HG02973 (cell line): ENCODE measurements around the gene NADK2.

Source experiments
- ATAC-seq: cut with Tn5 transposase; IDR thresholded peaks from one replicate; pipeline ENCODE4 v1.9.1; 2021; ENCODE audit warnings: moderate library complexity; ENCODE audit not compliant: unreplicated experiment

NADK2 gene

DNA sequence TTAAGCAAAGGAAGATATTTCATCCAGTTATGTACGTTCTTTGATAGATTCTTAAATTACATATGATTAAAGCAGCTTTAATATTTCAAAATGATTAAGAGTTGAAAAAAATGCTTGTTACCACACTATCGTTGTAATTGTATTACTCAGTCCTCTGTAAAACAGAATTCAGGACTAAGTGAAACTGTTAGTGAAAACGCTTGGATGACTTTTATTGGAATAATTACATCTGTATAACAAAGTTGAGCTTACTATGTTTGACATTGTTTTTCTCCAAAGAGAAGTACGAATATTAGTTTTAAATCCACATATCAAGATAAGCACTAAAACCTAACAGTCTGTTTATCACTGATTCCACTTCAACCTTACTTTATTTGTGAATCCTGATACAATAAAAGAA lies 8.7 kb upstream of the NADK2 start:
- ATAC-seq: no peak

DNA sequence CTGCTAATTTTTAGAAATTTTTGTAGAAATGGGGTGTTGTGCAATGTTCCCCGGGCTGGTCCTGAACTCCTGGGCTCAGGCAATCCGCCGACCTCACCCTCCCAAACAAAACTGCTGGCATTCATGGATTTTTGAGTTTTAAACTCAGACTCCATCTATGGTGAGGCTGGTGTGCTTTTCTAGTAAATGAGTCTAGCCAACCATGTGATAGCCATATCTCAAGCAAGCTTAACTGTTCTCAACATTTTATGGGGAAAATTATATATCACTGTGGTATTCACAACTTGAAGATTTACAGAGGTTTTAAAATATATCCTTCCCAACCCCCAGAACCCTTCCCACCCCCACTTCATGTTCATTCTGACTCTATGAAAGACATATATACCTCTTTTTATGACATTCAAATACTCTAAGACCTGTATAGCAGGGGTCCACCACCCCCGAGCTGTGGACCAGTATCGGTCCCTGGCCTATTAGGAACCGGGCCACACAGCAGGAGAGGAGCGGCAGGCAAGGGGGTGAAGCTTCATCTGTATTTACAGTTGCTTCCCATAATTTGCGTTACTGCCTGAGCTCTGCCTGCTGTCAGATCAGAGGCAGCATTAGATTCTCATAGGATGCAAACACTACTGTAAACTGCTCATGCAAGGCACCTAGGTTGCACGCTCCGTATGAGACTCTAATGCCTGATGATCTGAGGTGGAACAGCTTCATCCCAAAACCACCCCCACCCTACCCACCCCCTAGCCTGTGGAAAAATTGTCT lies 4.5 kb upstream of the NADK2 start:
- ATAC-seq: no peak

DNA sequence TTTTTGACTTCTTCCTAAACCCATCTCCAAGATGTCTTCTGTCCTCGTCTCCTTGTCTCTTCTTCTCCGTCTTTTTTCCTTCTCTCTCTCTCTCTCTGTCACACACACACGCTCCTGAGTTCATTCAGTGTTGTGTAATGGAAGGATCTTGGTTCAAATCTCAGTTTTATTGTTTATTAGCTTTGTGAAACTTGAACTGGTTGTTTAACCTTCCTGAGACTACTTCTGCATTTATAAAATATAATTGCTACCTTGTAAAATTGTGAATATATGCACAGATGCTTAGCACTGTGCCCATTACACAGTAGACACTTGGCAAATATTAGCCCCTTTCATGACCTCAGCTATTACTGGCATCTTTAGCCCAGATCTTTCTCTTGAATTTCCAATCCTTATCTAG lies 2.4 kb upstream of the NADK2 start:
- no peak for ATAC-seq

DNA sequence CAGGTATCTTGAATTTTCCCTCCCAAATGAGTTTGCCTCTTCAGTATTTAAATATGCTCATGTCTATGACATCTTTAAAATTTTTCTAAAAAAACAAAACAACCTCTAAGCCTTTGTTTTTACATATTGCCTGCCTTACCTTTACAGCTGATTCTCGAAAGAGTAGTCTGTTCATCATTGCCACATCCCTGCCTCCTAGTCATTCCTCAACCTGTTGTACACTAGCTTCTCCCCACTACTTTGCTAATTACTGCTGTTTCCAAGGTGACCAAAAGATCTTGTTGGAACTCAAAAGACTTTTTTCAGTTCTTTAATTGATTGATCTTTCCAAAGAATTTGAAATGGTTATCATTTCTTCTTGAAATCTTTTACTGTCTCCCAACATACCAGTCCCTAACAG lies 1.9 kb upstream of the NADK2 start:
- ATAC-seq: no peak

DNA sequence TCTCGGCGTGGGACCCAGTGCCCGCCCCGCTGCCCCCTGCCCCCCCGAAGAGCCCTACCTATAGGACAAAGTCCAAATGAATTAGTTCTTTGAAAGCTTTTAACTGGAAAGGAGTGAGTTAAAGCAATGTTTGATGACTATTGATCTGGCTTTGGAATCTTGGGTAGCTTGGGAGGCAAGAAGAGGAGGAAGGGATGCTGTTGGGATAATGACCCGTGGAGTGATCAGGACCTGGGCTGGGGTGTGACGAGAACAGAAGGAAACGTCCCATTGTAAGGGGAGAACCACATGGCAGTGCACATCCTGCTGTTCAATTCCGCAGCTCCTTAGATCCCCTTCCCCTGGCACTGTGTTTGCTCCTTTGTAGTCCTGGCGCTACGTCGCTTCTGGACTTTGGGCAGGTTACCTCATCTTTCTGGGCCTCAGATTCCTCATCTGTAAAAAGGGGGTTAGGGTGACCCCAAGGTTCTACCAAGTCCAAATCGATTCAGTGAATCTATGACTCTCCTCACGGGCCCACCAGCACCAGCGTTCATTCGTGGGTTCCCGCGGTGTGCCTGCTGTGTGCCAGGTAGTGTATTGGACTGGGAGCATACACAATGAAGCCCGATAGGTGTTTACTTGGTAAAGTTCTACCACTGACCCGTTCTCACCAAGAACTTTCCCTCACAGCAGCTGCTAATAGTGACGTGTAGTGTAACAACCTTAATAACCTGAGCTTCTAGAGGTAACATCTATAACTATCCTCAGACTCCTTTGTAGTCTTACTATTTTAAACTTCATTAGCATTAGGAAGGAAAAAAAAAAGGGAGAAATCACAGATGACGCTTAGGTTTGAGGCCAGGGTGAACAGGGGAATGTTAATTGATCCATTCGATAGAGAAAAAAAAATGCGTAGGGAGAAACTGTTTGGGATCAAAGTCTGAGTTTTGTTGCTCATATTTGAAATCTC lies 1.1 kb upstream of the NADK2 start:
- ATAC-seq: no peak

DNA sequence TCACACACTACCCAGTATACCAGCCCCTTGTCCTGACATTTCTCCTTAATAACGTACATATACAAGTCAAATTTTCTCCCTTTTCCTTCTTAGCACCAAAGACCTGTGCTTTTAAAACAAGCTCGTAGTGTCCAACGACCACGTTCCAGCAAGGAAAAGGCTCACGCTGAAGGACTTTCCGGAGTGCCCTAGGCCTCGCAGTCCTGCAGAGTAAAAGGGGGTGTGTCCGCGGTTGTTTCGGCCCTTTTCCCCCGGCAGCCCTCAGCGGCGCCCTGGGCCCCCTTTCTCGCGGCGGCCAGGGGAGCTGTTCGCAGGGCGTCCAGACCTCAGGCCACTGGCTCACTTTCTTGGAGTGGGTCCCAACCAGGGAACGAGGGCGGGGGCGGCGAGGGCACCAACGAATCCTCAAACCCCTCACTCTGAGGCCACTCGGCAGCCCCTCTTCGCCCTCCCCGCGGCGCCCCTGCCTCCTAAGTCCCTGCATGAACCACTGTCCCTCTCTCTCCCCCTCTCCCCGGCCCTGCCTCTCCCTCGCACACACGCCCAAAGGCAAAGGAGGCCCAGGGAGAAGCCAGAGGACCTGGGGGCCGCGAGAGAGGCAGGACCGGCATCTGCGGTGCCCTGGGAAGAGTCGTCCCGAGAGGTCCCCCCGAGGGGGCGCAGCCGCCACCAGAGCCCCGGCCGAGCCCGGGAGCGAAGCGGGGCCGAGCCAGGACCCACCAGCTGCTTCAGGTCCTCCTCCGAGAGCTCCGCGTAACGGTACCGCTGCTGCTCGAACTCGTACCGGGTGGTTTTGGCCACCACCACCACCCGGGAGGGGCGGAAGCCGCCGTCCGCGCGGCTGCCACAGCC lies 720 bp downstream of the NADK2 start:
- ATAC-seq: peak; percentile 18

DNA sequence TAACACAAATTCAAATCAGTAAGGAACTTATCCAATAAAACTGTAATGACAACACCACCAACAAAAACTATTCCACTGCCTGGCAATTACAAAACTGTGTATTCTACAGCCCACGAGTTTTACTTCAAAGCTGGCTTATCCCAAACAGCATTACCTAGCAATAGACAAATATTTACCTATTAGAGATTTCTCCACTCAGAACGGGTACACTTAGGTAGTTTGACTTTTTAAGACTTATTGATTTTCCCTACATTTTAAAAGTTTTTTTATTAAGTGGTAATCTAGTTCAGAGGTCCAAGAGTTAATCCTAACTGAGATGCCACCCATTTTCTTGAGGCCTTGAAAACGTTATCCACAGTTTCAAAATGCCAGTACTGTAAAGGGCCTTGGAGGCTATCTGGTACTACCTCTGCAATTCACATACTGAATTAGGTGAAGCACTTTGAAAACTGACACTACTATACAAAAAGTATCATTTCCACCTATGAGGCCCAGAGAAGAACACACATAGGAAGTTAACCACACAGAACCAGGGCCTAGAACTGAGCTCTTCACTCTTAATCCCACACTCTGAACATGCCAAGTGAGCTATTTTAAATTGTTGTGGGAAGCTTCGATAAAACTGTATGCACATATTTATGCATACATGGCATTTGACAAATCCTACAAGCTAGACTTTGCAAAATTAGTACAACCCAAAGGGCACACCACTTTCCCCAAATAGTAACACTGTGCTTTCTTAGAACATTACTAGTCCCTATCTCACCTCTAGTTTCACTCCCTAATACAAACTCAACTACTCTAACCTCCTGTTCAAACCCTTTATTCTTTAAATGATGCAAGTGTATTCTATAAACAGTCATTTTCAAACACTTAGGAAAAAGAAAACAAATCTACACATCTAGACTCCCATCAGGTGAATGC lies 2.1 kb downstream of the NADK2 start:
- no peak for ATAC-seq

DNA sequence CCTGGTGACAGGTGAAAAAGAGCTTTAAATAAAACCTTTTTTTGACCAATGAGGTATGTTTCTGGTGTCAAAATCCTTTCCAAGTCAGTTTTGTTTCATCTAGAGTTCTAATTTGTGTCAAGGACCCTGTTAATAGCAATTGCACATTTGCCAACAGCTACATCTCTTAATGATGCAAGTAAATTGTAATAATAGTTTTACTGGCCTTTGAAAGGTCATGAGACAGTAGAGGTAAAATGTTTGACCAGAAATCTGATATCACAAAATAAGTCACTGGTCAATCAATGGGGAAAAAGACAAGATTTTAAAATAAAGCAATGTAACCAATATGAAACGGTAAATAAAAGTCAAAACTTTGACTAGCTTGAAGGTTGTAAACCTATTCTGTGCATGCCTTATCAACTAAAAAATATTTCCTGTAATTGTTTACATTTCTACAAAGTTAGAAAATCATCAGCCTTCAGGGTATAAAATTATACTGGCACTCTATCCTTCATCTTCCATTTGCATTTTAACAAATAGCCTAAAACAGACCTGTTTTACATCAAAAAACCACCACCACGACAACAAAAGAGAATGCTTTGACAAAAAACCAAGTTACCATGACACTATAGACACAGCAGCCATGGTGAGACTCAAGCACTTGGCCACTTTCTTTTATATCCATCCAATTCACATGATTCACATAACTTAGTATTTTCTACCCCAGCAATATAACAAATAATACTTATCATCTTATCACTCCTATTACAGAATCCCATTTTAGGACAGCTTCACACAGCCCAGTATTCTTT lies 3.0 kb downstream of the NADK2 start:
- no peak for ATAC-seq

DNA sequence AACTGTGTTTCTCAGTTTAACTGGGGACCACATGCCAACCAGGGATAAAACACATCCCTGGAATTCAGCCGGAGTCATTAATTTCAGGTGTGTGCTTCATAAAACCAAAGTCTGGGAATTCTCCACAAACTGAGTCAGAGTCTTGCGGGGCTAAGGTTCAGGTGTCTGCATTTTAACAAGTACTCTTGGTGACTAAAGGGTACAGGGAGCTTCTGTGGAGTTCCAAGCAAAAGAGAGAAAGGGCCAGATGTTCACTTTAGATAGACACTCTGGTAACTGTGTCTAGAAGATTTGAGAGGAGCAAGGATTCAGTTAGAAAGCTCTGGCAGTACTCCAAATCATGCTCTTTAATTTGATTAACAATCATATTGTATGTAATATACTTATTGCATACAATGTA lies 4.0 kb downstream of the NADK2 start:
- no peak for ATAC-seq

DNA sequence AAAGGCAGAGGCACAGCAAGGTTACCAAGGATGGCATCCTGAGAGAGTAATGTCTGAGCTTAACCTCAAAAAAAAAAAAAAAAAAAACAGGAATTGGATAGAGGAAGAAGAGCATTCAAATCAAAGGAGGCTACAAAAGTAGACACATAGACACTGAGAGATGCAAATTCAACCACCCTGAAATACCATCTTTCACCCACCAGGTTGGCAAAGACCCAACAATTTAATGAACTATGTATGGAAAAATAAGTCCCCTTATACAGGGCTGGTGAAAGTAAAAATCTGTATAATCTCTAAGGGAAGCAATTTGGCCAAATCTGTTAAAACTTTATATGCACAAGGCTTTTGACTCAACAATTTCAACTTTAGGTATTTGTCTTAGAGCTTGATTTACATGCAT lies 4.9 kb downstream of the NADK2 start:
- ATAC-seq: no peak

DNA sequence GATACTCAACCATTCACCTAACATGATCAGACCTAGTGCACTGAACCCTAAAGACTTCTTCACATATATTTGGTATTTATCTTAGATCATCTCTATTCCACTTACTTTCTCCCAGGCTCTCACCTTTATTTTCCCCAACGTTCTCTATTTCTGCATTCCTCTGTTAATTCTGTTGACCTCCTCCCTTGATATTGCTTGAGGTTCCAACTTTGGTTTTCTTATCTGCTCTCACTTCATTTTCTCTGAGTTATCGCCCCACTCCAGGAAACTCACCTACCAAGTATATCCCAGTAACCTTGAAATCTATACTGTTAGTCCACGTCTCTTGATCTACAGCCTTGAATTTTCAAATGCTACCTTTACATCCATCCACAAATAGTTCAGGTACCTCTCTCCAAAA lies 9.2 kb downstream of the NADK2 start:
- ATAC-seq: no peak

DNA sequence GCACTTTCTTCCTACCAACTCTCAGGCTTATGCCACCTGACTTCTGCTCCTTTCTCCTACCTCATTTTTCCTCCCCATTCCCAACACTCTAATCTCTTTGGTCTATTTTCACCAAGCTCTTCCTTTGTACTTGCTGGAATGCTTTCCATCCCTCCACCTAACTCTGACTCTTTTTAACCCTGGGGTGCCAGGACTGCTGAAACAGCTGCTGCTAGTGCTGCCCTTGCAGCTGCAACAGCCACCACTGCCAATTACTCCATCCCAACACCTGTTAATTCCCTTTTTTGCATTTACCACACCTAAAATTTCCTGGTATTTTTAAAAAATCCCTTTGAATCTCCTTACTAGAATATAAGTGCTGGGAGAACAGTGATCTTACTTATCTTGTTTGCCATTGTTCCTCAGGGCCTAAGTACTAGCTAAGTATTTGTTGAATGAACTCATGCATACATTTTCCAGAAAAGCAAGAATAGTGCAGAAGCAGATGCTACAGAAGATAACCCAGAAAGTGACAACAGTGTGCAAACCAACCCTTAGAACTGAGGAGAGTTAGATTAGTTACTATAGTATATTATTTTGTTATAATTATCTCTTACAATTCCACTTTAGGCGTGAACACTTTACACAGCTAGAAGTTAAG lies 11.5 kb downstream of the NADK2 start:
- ATAC-seq: no peak

DNA sequence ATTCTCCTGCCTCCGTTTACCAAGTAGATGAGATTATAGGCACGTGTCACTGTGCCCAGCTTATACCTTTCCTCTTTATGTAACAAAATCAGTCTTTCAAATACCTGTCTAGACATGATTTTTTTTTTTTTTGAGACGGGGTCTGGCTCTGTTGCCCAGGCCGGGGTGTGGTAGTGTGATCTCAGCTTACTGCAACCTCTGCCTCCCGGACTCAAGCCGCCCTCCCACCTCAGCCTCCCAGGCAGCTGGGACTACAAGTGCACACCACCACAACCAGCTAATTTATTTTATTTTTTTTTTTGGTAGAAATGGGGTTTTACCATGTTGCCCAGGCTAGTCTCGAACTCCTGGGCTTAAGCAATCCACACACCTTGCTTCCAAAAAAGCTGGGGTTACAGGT lies 13.2 kb downstream of the NADK2 start:
- ATAC-seq: no peak

DNA sequence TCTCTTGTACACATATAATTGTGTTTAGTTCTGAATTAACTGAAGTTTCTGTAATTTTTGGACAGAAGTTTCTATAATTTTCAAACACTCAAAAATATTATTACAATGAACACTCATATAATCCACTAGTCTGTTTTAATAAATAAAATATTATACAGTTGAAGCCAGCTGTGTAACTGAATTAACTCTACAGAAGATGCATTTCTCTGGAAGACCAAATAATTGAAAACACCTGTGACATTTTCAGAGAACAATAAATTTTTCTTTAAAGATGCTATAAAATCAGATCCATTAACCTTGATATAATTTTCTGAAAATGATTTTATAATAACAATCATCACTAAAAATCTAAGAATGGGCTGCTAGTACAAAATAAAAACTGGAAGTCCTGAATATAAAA lies 14.7 kb downstream of the NADK2 start:
- ATAC-seq: no peak

DNA sequence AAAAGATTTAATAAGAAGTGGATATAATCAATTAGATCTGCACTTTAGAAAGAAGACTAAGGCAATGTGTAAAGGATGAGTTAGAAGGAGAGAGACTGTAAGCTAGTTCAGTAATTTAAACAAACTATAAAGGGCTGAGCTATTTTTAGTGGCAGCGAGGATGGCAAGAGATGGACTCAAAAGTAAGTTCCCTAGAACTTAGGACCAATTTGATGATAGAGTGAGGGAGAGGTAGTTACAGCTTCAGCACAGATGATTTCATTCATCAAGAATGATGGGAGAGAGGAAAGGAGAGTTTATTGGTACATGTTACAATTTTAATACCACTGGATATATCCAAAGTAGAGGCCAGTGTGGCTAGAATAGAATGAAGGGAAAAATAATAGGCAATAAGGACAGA lies 19.1 kb downstream of the NADK2 start:
- ATAC-seq: no peak

DNA sequence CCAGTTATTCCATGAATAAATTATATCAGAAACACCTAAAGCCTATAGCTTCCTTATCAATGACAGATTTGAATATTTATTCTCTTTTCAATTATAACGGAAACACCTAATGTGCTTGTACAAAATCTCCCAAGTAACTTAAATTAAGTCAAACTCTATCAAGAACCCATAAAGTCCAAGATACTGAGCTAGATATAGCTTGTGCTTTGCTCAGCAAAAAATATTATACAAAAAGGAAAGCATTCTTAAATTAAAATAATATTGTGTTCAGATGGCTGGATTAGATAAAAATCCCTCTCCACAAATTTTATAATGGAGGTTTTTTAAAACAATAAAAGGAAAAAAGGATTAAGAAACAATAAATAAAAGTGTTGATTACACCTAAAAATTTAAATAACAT lies 23.7 kb downstream of the NADK2 start:
- ATAC-seq: no peak

DNA sequence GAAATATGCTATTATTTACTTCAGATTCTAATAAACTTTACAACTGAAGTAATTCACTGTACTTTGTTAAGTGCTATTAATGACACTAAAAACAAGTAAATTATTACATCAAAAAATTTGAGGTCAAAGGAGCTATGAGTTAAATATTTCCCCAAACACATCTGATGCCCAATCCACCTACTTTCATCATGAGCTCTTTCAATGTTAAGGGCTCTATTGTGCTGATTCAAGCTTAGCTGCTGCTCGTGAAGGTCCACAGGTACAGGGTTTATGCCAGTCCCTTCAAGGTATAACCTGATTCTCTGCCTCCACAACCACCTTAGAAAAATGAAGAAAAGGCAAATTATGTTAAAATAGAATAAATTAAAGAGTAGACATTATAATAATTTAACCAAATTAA lies 24.2 kb downstream of the NADK2 start:
- ATAC-seq: no peak

DNA sequence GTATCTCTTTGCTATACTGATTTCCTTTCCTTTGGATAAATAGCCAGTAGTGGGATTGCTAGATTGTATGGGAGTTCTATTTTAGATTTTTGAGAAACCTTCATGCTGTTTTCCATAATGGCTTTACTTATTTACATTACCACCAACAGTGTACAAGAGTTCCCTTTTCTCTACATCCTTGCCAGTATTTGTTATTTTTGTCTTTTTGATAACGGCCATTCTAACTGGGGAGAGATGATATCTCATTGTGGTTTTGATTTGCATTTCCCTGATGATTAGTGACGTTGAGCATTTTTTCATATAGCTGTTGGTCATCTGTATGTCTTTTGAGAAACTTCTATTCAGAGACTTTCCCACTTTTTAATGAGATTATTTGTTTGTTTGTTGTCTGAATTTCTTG lies 25.8 kb downstream of the NADK2 start:
- ATAC-seq: no peak

DNA sequence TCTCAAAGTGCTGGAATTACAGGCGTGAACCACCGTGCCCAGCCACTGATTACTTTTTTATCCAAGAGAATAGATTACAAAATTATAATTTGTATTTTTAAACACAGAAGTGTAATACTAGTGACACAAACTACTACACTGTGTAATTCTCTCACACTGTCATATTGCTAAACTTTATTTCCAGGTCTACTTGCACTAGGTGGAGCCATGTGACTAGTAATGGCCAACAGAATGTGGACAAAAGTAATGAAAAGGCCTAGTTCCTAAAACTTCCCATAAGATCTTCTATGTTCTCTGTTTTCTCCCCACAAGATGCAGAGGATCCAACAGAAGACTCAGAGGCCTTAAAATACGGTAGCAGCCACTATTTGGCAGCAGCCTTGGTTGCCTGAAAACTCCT lies 27.3 kb downstream of the NADK2 start:
- no peak for ATAC-seq
